NCI-H1105 treated with DMSO at 0.1 percent for 48 hours (cell line): Measurements from ENCODE around the gene CFAP20DC.
"Not testable (repeated sequence)": the region's sequence is repeated elsewhere in the genome, so short reads cannot be mapped to it uniquely, and the experiment has no call there.

Experiments used
- DNase-seq: peaks from one replicate; lab custom pipeline; 2025; lab: John Stamatoyannopoulos, UW

CFAP20DC gene

DNA sequence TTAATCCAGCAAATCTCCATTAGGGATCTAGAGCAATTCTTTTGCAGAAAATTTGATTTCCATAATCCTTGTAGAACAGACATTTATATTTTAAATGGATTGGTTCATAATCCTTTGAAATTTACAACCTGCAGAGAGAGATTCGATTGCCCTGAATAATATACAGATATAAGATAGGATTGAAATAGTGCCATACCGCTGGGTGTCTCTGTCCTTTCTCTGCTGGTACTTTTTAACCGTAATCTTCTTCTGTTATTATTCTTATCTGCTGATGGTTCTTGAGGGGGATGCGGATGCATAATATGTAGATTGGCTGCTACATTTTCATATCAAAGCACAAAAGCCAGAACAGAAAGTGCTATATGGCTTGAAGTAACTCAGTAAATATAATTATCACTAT, 182.2 kb downstream of the CFAP20DC start:
- DNase-seq = no peak

DNA sequence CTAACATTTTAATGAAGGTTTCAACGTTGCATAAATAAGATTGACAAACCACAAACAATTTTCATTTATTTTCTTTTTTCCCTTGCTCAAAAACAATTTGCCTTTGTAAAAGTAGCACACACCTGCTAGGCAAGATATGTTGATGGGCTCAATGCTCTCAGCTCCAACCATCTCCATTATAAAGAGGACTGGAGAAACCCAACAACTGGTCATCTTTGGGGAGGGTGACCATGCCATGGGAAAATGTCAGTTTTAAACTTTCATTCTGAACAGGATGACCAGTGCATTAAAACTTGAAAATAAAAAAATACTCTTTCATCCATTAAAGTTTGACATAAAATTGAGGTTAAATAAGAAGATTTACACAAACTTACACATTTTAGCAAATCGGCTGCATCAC, 183.7 kb downstream of the CFAP20DC start:
- DNase-seq = no peak

DNA sequence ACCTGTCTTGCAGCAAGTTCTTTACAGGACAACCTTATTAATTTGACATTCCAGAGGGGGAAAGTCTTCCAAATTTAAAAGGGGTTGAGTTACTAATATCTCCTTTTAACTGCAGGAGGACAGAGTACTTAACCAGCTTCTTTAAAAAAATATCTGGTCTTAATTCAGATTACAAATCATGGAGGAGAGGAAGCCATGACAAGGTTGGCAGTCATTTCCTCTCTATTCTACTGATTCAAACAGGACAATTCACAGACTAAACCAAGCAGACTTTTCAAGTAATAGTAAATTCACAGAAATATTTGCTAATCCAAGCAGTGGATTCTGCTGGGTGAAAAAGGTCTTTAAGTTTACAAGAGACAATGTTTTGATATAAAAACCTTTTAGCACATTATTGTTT, 185.3 kb downstream of the CFAP20DC start:
- DNase-seq = no peak

DNA sequence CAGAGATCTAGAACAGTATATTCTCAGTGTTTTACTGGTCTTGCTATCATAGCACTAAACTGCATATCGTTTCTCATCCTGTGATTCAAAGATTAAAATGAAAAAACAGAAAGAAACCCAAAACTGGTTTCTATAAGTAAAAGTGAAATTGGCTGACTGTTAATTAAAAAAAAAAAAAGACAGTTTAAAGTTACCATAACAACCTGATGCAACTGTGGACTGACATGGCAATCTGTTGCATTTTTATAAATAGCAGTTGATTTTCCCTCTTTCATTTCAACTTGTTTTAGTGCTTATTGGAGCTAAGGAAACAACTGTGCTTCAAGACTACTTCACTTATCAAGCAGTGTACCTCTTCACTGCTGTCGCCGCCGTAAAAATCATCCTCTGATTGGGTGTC, 186.6 kb downstream of the CFAP20DC start:
- no peak for DNase-seq

DNA sequence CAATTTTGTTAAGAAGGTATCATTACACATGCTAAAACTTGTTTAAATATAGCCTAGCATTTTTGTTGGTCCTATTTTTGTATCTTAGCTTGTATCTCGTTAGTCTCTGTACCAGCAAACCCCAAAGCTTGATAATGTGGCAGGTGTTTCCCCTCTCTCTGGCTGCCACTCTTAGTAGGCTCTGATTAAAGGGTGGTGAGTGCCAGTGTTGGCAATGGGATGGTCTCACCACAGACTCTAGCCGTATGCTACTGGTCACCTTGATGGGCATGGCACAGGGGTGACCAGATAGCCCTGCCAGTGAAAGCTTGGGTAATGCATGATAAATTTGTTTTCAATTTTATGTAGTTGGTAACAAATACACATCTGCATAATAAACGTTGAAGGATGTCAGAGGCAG, 188.3 kb downstream of the CFAP20DC start:
- peak; percentile 35 for DNase-seq

DNA sequence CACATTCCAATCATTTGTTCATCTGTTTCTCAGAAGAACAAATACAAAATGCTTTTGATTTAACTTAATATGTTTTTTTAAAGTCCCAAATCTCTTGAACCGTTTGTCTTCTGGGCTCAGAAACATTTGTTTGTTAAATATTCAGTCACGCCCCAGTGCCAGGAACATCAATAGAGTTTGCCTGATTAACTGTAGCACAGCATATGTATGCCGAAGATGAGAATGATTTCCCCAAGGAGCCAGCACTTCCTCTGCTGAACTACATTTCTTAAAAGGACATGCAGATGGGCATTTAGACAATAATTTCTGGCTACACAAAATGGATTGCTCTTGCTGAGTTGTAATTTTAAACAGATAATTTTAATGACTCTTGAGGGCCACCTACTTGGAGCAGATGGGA, 191.7 kb downstream of the CFAP20DC start:
- no peak for DNase-seq

DNA sequence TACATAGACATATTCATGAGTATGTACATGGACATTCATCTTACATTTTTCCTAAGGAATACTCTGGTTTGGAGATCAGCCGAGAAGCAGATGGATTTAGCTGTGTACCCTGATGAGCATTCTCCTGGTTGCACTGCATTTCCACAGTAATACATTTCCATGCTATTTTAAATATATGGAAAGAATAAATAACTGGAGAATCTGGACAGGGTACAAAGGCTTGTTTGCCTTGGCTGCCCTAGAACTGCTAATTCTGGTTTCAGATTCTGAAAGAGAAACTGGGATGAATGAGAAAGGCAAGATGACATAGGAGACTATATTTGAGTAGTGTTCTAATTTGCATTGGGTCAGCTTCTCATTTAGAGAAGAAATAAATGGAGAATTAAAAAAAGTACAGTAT, 192.4 kb downstream of the CFAP20DC start:
- DNase-seq = no peak

DNA sequence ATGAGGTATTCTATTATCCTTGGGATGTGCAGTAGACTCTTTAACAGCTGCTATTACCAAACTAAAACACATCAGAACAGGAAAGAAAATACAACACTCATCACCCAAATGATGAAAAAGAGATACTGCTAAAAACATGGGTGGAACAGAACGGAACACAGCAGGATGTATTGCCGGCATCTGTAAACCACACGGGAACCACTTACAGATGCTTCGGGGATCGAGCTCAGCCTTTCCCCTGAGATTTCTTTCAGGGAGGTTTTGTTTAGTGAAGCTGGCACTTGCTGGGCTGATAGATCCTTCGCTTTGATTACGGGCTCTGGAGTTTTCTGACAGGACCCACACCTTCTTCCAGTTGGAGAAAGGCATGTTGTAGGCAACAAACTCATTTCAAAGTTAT, 201.0 kb downstream of the CFAP20DC start:
- no peak for DNase-seq

DNA sequence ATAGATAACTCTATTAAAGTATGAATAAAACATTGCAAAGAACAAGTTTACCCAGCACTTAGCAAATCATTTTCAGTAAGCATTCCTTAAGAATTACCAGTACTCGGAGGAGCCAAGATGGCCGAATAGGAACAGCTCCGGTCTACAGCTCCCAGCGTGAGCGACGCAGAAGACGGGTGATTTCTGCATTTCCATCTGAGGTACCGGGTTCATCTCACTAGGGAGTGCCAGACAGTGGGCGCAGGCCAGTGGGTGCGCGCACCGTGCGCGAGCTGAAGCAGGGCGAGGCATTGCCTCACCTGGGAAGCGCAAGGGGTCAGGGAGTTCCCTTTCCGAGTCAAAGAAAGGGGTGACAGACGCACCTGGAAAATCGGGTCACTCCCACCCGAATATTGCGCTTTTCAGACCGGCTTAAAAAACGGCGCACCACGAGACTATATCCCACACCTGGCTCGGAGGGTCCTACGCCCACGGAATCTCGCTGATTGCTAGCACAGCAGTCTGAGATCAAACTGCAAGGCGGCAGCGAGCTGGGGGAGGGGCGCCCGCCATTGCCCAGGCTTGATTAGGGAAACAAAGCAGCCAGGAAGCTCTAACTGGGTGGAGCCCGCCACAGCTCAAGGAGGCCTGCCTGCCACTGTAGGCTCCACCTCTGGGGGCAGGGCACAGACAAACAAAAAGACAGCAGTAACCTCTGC, 207.6 kb downstream of the CFAP20DC start:
- DNase-seq = not testable (repeated sequence)

DNA sequence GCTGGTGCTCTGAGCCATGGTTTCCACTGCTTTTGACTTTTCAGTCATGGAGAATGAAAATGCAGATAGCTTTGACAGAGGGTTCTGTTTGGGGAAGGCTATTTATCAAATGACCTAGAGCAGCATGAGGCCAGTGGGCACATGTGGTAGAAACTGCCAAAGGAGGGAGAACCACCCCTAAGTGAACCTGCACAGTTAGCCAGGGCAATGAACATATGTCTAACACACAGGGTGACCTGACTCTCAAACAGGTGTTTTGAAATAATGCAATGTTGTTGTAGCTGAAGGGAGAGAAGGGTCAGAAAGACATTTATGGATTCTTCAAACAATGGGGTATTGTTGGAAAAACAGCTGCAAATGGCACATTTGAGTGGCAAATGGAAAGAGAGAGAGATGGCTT, 208.9 kb downstream of the CFAP20DC start:
- DNase-seq = no peak

DNA sequence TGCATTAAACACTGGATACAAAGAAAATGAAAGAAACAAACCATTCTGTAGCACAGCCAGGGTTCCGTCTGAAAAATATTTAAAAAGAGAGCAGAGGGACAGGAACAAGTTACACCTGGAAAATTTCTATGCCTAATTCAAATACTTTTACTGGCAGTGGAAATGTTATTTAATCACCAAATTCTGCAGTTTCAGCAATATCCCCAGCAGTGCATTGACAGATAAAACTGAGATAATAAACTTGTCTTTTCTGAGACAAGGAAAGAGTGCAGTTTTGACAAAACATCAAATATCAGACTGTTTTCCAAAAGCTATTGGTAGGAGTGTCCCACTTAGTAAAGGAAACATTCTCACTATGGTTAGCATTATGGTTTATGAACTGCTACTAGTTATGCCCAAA, 209.9 kb downstream of the CFAP20DC start:
- no peak for DNase-seq

DNA sequence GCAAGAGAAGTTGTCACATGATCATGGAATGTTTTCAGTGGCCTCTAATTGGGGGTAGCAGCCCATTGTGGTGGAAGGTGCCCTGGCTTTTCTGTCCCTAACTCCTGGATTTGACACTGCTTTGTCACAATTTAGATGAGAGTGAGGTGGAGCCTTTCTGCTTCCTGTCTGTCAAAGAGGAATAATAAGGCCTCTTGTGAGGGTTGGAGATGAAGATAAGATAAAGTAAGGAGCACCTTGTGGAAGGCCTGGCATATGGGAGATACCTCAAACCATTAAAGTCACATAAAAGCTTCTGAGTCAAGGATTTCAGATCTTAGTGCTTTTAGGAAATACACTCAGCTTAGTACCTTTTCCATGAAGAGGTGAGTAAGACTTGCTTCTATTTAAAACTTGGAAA, 210.6 kb downstream of the CFAP20DC start:
- no peak for DNase-seq

DNA sequence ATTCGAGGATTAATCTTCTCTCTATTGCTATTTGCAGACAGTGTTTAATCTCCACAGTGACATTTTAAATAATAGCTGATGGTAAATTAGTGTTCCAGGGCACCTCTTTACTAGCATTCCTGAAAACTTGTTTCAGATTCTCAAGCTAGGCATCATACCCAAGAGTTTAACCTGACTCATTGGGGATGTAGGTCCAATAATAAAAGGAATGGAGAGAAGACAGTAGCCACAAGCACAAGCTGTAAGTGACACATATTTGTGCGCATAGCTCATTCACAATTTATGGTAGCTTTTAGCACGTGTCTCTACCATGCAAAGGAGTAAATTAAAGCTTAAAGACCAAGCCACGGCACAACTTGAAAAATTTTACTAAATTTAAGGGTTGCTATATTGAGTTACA, 212.0 kb downstream of the CFAP20DC start:
- no peak for DNase-seq

DNA sequence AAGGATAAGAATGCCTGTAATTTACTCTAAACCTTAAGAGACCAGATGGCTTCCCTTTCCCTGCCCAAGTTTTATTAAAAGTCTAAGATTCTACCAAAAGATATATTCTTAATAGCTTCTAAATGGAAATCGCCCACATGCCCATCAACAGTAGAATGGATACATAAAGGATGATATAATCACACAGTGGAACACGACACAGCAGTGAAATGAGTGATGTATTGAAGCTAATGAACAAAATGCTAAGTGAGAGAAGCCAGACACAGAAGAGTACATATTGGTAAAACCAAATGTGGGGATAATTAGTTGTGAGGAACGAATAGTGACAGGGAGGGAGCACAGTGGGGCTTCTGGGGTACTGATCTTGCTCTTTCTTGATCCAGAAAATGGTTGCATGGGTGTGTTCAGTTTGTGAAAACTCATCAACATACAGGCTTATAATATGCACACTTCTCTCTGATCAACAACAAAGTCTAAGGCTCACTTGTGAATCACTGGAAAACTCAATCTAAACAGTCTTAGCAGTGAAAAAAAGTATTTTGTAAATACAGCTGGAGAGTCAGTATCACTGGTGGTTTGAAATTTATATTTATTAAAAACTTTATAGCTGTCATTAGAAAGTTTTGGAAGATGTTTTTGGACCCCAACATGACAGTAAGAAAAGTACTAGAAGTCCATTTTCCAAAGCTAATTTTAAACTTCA, 212.5 kb downstream of the CFAP20DC start:
- no peak for DNase-seq

DNA sequence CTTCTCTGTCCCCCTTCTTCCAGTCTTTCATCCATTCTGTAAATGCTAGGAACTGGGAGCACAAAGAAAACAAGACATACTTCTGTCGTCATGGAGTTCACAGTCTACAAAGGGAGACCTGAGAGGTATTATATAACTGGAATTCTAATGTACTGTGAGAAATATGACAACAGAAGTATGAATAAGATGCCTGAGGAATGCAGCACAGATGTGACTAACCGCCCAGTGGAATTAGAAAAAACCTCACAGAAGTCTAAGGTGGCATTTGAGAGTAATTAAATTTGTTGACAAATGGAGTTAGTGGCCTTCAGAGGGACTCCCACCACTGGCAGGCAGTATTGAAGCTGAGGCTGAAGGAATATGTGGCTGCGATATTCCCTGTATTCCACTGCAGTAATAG, 214.7 kb downstream of the CFAP20DC start:
- no peak for DNase-seq

DNA sequence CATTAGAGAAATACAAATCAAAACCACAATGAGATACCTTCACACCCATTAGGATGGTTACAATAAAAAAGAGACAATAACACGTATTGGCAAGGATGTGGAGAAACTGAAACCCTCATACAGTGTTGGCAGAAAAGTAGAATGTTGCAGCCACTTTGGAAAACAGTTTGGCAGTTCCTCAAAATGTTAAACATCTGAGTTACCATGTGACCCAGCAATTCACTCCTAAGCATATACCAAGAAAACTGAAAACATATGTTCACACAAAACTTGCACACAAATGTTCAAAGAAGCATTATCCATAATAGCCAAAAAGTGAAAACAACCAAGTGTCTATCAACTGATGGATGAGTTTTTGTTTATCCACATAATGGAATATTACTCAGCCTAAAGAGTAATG, 216.3 kb downstream of the CFAP20DC start:
- DNase-seq = no peak

DNA sequence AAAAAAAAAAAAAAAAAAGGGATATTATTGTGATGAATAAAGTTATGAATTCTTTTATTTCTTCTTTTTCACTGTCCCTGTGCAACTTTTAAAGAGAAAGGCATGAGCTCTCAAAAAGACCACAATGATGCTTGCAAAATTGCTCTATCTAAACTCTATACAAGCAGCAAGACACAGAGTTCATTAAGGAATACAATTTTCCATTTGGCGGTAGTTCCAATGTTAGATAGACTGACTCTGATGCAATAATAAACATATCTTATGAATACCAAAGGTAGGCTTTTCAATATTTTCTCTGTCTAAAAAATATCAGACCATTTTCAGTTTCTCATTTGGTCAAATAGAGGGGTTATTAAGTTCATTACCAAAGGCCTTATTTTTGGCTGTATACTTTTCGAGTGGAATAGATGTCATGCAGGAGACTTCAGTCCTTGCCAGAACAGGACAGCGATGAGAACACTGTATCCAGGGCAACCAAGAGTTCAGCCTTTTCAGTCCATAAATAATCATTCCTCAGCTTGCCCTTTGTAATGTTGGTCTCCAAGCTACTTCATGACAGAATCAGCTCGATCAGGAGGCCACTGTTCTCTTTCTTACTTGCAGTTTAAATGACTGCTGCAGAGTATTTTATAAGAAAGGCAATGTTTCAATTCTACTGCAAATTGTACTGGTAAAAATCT, 220.4 kb downstream of the CFAP20DC start:
- no peak for DNase-seq

DNA sequence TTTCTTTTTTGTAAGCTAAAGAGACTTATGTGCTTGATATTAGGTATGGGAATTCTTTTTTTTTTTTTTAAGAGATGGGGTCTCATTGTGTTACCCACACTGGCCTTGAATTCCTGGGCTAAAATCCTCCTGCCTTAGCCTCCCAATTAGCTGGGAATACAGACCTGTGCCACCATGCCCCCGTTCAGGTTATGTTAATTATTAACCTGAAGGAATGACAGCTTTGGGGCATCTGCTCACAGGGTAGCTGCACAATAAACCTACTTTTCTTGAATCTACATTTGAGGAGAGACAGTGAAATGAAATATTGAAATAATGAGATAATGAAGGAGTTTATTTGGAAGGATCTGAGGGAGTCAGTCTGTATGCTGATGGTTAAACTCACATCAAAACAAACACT, 225.0 kb downstream of the CFAP20DC start:
- no peak for DNase-seq

DNA sequence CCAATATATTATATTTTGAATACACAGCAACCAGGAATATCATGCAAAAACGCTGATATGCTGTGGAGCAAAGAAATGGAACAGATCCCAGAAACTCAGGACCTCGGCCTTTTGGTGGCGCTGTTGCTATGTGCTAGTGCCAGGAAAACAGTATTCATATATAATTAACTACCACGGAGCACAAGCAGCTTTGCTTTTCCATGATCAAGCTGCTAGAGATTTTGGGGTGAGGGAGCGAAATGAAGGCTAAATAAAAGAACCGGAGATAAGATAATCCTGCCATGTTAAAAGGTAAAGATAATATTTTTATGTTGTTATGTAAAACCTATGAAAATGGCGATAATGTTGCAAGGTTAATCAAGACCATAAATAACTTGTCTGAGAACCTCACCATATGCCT, 225.5 kb downstream of the CFAP20DC start:
- DNase-seq = peak; percentile 25

DNA sequence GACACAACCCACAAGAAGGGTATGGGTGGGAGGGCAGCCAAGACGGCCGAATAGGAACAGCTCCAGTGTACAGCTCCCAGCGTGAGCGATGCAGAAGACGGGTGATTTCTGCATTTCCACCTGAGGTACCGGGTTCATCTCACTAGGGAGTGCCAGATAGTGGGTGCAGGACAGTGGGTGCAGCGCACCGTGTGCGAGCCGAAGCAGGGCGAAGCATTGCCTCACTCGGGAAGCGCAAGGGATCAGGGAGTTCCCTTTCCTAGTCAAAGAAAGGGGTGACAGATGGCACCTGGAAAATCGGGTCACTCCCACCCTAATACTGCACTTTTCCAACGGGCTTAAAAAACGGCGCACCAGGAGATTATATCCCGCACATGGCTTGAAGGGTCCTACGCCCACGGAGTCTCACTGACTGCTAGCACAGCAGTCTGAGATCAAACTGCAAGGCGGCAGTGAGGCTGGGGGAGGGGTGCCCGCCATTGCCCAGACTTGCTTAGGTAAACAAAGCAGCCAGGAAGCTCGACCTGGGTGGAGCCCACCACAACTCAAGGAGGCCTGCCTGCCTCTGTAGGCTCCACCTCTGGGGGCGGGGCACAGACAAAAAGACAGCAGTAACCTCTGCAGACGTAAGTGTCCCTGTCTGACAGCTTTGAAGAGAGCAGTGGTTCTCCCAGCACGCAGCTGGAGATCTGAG, 243.1 kb downstream of the CFAP20DC start:
- not testable (repeated sequence) for DNase-seq

DNA sequence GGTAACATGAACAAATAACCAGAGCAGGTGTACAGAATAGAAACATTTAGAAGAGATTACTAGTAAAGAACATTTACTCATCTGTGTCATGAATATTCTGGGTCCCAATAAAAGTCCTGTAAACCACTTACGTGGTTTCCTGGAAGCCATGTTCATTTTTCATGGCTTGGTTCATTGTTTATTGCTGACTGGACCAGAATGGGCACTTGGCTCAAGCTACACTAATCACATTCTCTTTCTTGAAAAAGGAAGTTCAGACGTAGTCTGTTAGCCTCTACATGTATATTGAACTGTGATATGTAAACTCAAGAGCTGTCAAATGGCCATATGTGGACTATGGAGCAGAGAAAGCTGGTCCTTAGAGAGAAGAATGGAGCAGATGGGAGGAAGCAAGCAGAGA, 244.9 kb downstream of the CFAP20DC start:
- DNase-seq = no peak

DNA sequence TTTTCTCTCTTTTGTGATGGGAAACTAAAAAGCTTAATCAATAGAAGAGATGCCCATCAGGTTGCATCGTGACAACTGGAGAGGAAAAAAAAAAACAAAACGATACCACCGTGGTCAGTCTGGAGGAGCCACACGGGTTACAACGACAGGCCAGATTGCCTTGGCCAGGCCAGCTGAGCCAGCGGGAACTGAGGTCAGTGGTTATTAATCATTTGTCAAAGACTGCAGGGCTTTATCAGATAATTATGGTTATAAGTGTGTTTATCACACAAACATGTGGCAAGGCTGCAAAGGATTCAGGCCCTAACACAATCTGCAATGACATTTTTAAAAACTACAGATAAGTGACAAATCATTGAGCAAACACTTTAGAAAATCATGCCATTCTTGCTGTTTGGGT, 248.3 kb downstream of the CFAP20DC start:
- no peak for DNase-seq

DNA sequence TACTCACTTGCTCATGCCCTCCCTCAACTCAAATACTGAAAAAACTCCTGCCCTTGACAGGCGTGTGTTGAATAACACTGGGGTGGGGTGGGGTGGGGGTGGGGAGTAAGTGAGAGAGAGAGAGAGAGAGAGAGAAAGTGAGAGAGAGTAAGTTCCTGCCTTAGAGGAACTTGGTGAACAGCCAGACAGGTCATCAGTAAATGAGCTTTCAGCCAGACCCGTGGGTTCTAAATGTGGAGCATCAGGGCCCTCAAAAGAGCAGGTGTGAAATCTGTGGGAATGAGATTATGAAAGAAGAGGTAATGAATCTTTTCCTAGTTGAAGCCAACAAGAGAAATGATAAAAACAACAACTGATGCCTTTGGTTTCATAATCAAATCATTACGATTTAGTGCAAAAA, 248.9 kb downstream of the CFAP20DC start:
- DNase-seq = peak; percentile 1
